Measurements from ENCODE around the gene TOP3A. TPM values are rescaled to one million over a fixed set of nuclear protein-coding genes. Genes with fewer than 3 reads are reported as not detected.

TOP3A gene
- total and polyA plus RNA-seq, 2 of the 13 experiments (the other 11 are each of a cell fraction or from before 2014, with no cell fraction given) = 16.9 to 36.8 TPM

GRCh38 chr17:18234853-18235380 is 79.9 kb downstream of the TOP3A start:
- Histone ChIP-seq H3K9ac (ENCODE audit: insufficient read depth, low read depth, low read length) (no peak overlapping the region), H3K4me2 (ENCODE audit: low read depth, low read length) (no peak overlapping the region), H3K79me2 (ENCODE audit: insufficient read depth, low read length) (peaks cover under 1% of the 10 kb centered on the region), H3K9me3 (ENCODE audit: low read length) (no peaks in the 10 kb centered on the region), H2AFZ (ENCODE audit: low read length) (no peak overlapping the region), H3K36me3 (replicated peaks in 1 of 2; ENCODE audit: control insufficient read depth in 1 of 2, insufficient read depth in 2 of 2, low read length in 2 of 2) (peaks cover 11 to 30% of the 10 kb centered on the region in 2 experiments; a peak in 4 of 5 replicates), H4K20me1 (ENCODE audit: insufficient read depth, low read length) (no peaks in the 10 kb centered on the region), H3K27ac (ENCODE audit: extremely low read length, insufficient read depth, low read length) (no peak overlapping the region), H3K27me3 (ENCODE audit: control insufficient read depth in 1 of 2, insufficient read depth in 2 of 2, low read length in 2 of 2) (no peaks in the 10 kb centered on the region), H3K4me3 (replicated peaks in 1 of 3; ENCODE audit: insufficient read depth in 1 of 3, low read depth in 2 of 3, low read length in 3 of 3) (no peak overlapping the region), H3K4me1 (ENCODE audit: insufficient read depth, low read length) (no peaks in the 10 kb centered on the region)
- CTCF ChIA-PET (ENCODE audit: low intra/inter-chr PET ratio, low total read pairs) = no interaction called here
- DNase-seq (ENCODE audit: low spot score) = no peak
- ATAC-seq = no peak
- intact Hi-C loops (cut with micrococcal nuclease; ENCODE audit: unreplicated experiment) (no loop called here), in situ Hi-C loops (cut with HindIII; ENCODE audit: extremely low pct_ligation_motif_present, low pct_unique_long_range_greater_than_20kb) (no loop called here)
- WGBS (ENCODE audit: low lambda C conversion rate) = 99% methylated on average over 9 of the region's 22 CpGs
- FAIRE-seq = no peak
- POLR2A ChIA-PET = no interaction called here
- TF ChIP-seq KDM3A (CRISPR knock-in tag; IDR thresholded peaks at IDR 0.05; ENCODE audit: low read depth) (no peak), RBAK (CRISPR knock-in tag; IDR thresholded peaks at IDR 0.05) (no peak), SSRP1 (CRISPR knock-in tag; IDR thresholded peaks at IDR 0.05) (no peak), ZNF326 (CRISPR knock-in tag; IDR thresholded peaks at IDR 0.05; ENCODE audit: borderline replicate concordance) (no peak), KAT8 (CRISPR knock-in tag; IDR thresholded peaks at IDR 0.05) (no peak), HES4 (CRISPR knock-in tag; IDR thresholded peaks at IDR 0.05; ENCODE audit: borderline replicate concordance) (no peak), MXD4 (CRISPR knock-in tag; IDR thresholded peaks at IDR 0.05) (no peak), IRF2 (CRISPR knock-in tag; IDR thresholded peaks at IDR 0.05) (no peak), ZNF20 (CRISPR knock-in tag; IDR thresholded peaks at IDR 0.05) (no peak), TRIM24 (CRISPR knock-in tag; IDR thresholded peaks at IDR 0.05) (no peak), MTA1 (CRISPR knock-in tag; IDR thresholded peaks at IDR 0.05; ENCODE audit: borderline replicate concordance) (no peak), ZBTB38 (CRISPR knock-in tag; IDR thresholded peaks at IDR 0.05) (no peak), NKX3-1 (CRISPR knock-in tag; IDR thresholded peaks at IDR 0.05) (no peak), ZNF451 (CRISPR knock-in tag; IDR thresholded peaks at IDR 0.05) (no peak), ARID4A (CRISPR knock-in tag; IDR thresholded peaks at IDR 0.05; ENCODE audit: borderline replicate concordance) (no peak), ZSCAN31 (CRISPR knock-in tag; IDR thresholded peaks at IDR 0.05; ENCODE audit: low read depth) (no peak)
- TF ChIP-seq, protein P1, sequence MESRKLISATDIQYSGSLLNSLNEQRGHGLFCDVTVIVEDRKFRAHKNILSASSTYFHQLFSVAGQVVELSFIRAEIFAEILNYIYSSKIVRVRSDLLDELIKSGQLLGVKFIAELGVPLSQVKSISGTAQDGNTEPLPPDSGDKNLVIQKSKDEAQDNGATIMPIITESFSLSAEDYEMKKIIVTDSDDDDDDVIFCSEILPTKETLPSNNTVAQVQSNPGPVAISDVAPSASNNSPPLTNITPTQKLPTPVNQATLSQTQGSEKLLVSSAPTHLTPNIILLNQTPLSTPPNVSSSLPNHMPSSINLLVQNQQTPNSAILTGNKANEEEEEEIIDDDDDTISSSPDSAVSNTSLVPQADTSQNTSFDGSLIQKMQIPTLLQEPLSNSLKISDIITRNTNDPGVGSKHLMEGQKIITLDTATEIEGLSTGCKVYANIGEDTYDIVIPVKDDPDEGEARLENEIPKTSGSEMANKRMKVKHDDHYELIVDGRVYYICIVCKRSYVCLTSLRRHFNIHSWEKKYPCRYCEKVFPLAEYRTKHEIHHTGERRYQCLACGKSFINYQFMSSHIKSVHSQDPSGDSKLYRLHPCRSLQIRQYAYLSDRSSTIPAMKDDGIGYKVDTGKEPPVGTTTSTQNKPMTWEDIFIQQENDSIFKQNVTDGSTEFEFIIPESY (CRISPR knock-in tag; IDR thresholded peaks at IDR 0.05) = no peak
- TF ChIP-seq, protein P2, sequence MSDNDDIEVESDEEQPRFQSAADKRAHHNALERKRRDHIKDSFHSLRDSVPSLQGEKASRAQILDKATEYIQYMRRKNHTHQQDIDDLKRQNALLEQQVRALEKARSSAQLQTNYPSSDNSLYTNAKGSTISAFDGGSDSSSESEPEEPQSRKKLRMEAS (IDR thresholded peaks at IDR 0.05) = no peak
- BruUV-seq (replicated peaks) = TSS peak; percentile 23

All from HepG2 (cell line).